ENCODE measurements around the gene ARHGEF37.

DNA sequence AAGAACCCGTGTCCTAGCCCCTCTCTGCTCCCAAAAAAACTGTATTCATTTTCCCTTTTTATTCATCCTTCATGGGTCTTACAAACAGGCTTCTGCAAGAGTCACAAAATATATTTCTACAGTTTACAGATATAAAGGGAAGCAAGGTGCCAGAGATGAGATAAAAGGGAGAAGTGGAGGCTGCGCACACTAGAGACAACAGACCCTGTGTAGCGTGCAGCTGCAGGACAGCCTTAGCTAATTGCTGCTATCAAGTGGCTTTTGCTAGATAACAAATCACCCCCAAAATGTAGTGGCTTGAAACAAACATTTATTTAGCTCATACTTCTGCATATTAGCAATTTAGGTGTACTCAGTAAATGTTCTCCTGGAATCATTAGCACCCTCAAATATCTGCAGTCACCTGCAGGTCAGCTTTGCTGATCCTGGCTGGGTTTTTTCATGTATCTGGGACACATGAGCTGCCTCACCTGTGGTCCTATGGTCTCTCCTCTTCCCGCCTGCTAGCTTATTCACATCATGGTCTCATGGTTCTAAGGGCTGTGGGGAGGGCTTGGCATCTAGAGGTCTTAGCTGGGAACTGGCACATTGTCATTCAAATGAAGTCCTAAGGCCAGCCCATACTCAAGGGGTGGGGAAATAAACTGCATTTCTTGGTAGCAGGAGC lies 29.4 kb downstream of the ARHGEF37 start:
- TF ChIP-seq EZH2 (IDR thresholded peaks at IDR 0.05; ENCODE audit: borderline replicate concordance, low read depth, low read length, poor library complexity, severe bottlenecking): no peak
- TF ChIP-seq, protein P1, sequence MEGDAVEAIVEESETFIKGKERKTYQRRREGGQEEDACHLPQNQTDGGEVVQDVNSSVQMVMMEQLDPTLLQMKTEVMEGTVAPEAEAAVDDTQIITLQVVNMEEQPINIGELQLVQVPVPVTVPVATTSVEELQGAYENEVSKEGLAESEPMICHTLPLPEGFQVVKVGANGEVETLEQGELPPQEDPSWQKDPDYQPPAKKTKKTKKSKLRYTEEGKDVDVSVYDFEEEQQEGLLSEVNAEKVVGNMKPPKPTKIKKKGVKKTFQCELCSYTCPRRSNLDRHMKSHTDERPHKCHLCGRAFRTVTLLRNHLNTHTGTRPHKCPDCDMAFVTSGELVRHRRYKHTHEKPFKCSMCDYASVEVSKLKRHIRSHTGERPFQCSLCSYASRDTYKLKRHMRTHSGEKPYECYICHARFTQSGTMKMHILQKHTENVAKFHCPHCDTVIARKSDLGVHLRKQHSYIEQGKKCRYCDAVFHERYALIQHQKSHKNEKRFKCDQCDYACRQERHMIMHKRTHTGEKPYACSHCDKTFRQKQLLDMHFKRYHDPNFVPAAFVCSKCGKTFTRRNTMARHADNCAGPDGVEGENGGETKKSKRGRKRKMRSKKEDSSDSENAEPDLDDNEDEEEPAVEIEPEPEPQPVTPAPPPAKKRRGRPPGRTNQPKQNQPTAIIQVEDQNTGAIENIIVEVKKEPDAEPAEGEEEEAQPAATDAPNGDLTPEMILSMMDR (conservative IDR thresholded peaks at IDR 0.05; ENCODE audit: low read depth, low read length): no peak

Measured in A673 (cell line).